GM12874 (cell line): Measurements from ENCODE around the gene TJP3.

ENCODE experiments used
- TF ChIP-seq, protein P1 (sequence below): IDR thresholded peaks from 2 replicates; pipeline ENCODE4 v1.5.1; 2011; ENCODE audit warnings: low read depth, mild to moderate bottlenecking, control low read depth, low read length, moderate library complexity; ENCODE audit not compliant: insufficient read depth

The TJP3 gene

GRCh38 chr19:3690551-3691371 lies 17.4 kb upstream of the TJP3 start:
- TF ChIP-seq, protein P1, sequence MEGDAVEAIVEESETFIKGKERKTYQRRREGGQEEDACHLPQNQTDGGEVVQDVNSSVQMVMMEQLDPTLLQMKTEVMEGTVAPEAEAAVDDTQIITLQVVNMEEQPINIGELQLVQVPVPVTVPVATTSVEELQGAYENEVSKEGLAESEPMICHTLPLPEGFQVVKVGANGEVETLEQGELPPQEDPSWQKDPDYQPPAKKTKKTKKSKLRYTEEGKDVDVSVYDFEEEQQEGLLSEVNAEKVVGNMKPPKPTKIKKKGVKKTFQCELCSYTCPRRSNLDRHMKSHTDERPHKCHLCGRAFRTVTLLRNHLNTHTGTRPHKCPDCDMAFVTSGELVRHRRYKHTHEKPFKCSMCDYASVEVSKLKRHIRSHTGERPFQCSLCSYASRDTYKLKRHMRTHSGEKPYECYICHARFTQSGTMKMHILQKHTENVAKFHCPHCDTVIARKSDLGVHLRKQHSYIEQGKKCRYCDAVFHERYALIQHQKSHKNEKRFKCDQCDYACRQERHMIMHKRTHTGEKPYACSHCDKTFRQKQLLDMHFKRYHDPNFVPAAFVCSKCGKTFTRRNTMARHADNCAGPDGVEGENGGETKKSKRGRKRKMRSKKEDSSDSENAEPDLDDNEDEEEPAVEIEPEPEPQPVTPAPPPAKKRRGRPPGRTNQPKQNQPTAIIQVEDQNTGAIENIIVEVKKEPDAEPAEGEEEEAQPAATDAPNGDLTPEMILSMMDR = no peak

DNA sequence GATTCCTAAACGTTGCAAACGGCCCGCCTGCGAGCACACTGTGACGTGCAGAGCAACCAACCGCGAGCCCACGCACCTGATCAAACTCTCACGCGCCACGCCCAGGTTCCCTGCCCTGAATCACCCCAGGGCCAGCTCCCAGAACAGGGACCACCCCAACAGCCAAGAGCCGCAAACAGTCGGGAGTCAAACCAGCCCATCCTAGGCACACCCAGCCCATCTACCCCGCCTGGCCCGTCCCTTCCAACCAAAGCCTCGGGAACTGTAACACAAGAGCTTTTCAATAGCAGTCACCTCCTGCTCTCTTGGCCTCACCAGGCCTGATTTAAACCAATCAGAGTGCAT lies 16.8 kb upstream of the TJP3 start:
- TF ChIP-seq, protein P1 = no peak

- TF ChIP-seq, protein P1 = no peak
Observed at GRCh38 chr19:3691726-3692125, 16.5 kb upstream of the TJP3 start.

GRCh38 chr19:3692141-3693024 lies 15.8 kb upstream of the TJP3 start:
- TF ChIP-seq, protein P1 = peak; percentile 83

- TF ChIP-seq, protein P1 = no peak
Observed at GRCh38 chr19:3693025-3693925, 14.9 kb upstream of the TJP3 start.

DNA sequence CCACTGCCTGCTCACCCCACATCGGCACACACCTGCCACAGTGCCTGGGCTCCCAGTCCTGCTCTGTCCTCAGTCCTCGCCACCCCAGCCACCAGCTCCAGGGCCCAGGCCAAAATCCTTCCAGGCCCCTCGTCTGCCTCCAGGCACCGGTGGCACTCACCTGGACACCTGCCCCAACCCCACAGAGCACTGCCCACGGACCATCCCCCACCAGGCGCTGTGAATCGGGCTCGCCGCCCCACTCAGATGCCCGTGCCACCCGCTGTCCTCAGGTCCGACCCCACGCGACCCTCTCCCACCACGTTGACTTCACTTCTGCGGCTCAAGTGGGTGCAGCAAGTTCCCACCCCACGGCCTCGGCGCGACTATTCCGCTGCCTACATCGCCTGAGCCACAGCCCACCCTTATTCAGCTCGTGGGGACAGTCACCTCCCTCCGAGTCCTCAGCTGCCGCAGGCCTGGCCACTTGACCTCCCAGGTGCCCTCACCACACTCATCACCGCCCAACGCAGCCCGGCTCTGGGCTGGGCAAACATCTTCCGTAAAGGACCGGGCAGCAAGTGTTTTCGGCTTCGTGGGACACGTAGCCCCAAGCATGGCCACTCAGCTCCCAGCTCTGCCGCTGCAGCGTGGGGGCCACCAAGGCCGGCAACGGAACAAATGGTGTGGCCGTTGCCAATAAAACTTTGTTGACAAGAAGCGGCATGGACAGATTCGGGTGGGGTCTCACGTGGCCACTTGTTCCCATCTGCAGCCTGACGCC lies 13.6 kb upstream of the TJP3 start:
- TF ChIP-seq, protein P1 = no peak
